K562 (cell line): ENCODE results near the gene SCARF2. TPM values are rescaled to one million over a fixed set of nuclear protein-coding genes. Genes with fewer than 3 reads are reported as not detected.

Experiments
- ATF7 ChIP-seq: fragments of 450-650 bp; IDR thresholded peaks from 2 replicates; pipeline ENCODE4 v1.7.1; 2014; ENCODE audit warnings: mild to moderate bottlenecking, moderate library complexity
- CBFA2T2 ChIP-seq: fragments of 450-650 bp; conservative IDR thresholded peaks from 2 replicates; pipeline ENCODE4 v1.6.1; 2017; ENCODE audit warnings: mild to moderate bottlenecking
- CBX1 ChIP-seq: sonication (generic); IDR thresholded peaks from 2 replicates; pipeline ENCODE4 v1.6.1; 2016; ENCODE audit warnings: antibody characterized with exemption, low read depth, mild to moderate bottlenecking
- CHCHD3 ChIP-seq: fragments of 250-450 bp; sonication (Bioruptor Pico); IDR thresholded peaks from 2 replicates; pipeline ENCODE4 v2.1.2; 2022; ENCODE audit warnings: mild to moderate bottlenecking
- E2F1 ChIP-seq: sonication (generic); formaldehyde crosslinking; IDR thresholded peaks from 2 replicates; pipeline ENCODE4 v1.8.1; 2023; ENCODE audit warnings: mild to moderate bottlenecking, missing genetic modification reagents, moderate library complexity
- HMBOX1 ChIP-seq: sonication (generic); IDR thresholded peaks from 2 replicates; pipeline ENCODE4 v1.6.1; 2016
- MCM7 ChIP-seq, 2 experiments: fragments of 450-650 bp; IDR thresholded peaks; 2 replicates each; pipeline ENCODE4 v1.6.1; 2016 to 2018
- MEF2D ChIP-seq: conservative IDR thresholded peaks from 2 replicates; pipeline ENCODE4 v1.6.1; 2016; ENCODE audit warnings: low read depth, missing genetic modification characterization, missing compliant biosample characterization
- MEIS2 ChIP-seq: fragments of 450-650 bp; IDR thresholded peaks from 2 replicates; pipeline ENCODE4 v1.6.1; 2014; ENCODE audit warnings: mild to moderate bottlenecking; ENCODE audit not compliant: partially characterized antibody
- NFIC ChIP-seq: fragments of 450-650 bp; IDR thresholded peaks from 2 replicates; pipeline ENCODE4 v1.6.1; 2017; ENCODE audit warnings: mild to moderate bottlenecking, inconsistent platforms
- OTX1 ChIP-seq: fragments of 450-650 bp; formaldehyde crosslinking; IDR thresholded peaks from 2 replicates; pipeline ENCODE4 v1.4.0; 2022; ENCODE audit warnings: mild to moderate bottlenecking
- PTBP1 ChIP-seq: fragments of 200-400 bp; formaldehyde crosslinking; IDR thresholded peaks from 2 replicates; pipeline ENCODE4 v1.6.1; 2017; ENCODE audit warnings: low read depth, low read length
- PTRF ChIP-seq: fragments of 450-650 bp; IDR thresholded peaks from 2 replicates; pipeline ENCODE4 v1.6.1; 2016; ENCODE audit warnings: mild to moderate bottlenecking, missing genetic modification characterization, missing compliant biosample characterization
- RFX1 ChIP-seq: fragments of 450-650 bp; IDR thresholded peaks from 2 replicates; pipeline ENCODE4 v1.6.1; 2016; ENCODE audit warnings: mild to moderate bottlenecking, moderate library complexity
- SETDB1 ChIP-seq: IDR thresholded peaks from one replicate; pipeline ENCODE4 v1.6.1; 2012; ENCODE audit warnings: low read length, control low read depth, inconsistent platforms
- SMAD3 ChIP-seq: fragments of 450-650 bp; formaldehyde crosslinking; conservative IDR thresholded peaks from 2 replicates; pipeline ENCODE4 v1.4.0; 2020; ENCODE audit warnings: mild to moderate bottlenecking
- SP2 ChIP-seq: IDR thresholded peaks from 2 replicates; pipeline ENCODE4 v1.6.1; 2011; ENCODE audit warnings: mild to moderate bottlenecking, low read depth, low read length, moderate library complexity; ENCODE audit not compliant: poor library complexity, severe bottlenecking; ENCODE audit errors: extremely low read depth
- TEAD4 ChIP-seq, 2 experiments: sonication (generic) in 1 of 2; formaldehyde crosslinking in 1 of 2; IDR thresholded peaks; 2 replicates each; pipeline versions ENCODE4 v1.6.1 to v1.8.0; 2012 to 2022; ENCODE audit warnings: borderline replicate concordance in 1 of 2, inconsistent platforms in 1 of 2, low read length in 1 of 2, mild to moderate bottlenecking in 1 of 2, missing genetic modification reagents in 1 of 2
- TFE3 ChIP-seq: fragments of 450-650 bp; formaldehyde crosslinking; IDR thresholded peaks from 2 replicates; pipeline ENCODE4 v1.4.0; 2020; ENCODE audit warnings: mild to moderate bottlenecking, mixed read lengths
- ZBTB17 ChIP-seq: fragments of 450-650 bp; formaldehyde crosslinking; IDR thresholded peaks from 2 replicates; pipeline ENCODE4 v1.4.0; 2020; ENCODE audit warnings: mild to moderate bottlenecking
- ZBTB34 ChIP-seq: fragments of 250-450 bp; sonication (Bioruptor Pico); IDR thresholded peaks from 2 replicates; pipeline ENCODE4 v1.8.0; 2021; ENCODE audit warnings: mild to moderate bottlenecking, moderate library complexity
- ZNF830 ChIP-seq: fragments of 250-450 bp; sonication (Bioruptor Pico); IDR thresholded peaks from 2 replicates; pipeline ENCODE4 v1.5.0; 2021; ENCODE audit warnings: mild to moderate bottlenecking
- polyA plus RNA-seq, 8 experiments: library from polyadenylated mRNA; depleted of rRNA in 4 of 8; stranded (reverse) in 5 of 8; unstranded in 3 of 8; fragments of >200 nt; fragmentation: Nextera tagmentation in 2 of 8; fragmentation: Illumina TruSeq in 1 of 8; extraction: Ambion mirVana in 2 of 8; extraction: Trizol in 1 of 8; gene quantifications; 2 replicates each; pipeline versions ENCODE4 v1.2.1 to v1.2.3, GENCODE V29; 2011 to 2014; ENCODE audit warnings: inconsistent platforms in 1 of 8, missing spikeins in 1 of 8
- total RNA-seq, 7 experiments: library from RNA; depleted of rRNA in 6 of 7; stranded (reverse); fragments of >200 nt in 6 of 7; fragmentation: Illumina TruSeq in 2 of 7; extraction: Trizol in 2 of 7; gene quantifications; 2 replicates each; pipeline versions ENCODE4 v1.2.1 to v1.2.3, GENCODE V29; 2011 to 2021; ENCODE audit warnings: low replicate concordance in 1 of 7

Gene SCARF2
- total and polyA plus RNA-seq, 9 of the 15 experiments (the other 6 are each of a cell fraction or from before 2014, with no cell fraction given) = 0.06 to 0.32 (median 0.21) TPM; not detected in 5

GRCh38 chr22:20412474-20413216, 25.0 kb downstream of the SCARF2 start (continued):
- TF ChIP-seq TEAD4 (IDR thresholded peaks at IDR 0.05; ENCODE audit: low read length) (peak; percentile 17; the same call in 1 of the 2 replicates), TEAD4 (CRISPR knock-in tag; IDR thresholded peaks at IDR 0.05; ENCODE audit: borderline replicate concordance) (peak; percentile 74; the same call in 1 of the 2 replicates), OTX1 (CRISPR knock-in tag) (peak; percentile 94; the same call in 1 of the 2 replicates), HMBOX1 (0 out of 2 replicates have a peak, but pooled peaks have one; percentile 36), ZBTB17 (CRISPR knock-in tag) (peak; percentile 56), SETDB1 (no peak), TFE3 (CRISPR knock-in tag) (no peak), CBFA2T2 (no peak), PTBP1 (no peak), SMAD3 (CRISPR knock-in tag) (no peak; the same call in 1 of the 2 replicates), CHCHD3 (CRISPR knock-in tag) (peak; percentile 62; the same call in 1 of the 2 replicates), RFX1 (no peak), CBX1 (no peak), MCM7 (IDR thresholded peaks at IDR 0.05) (no peak), ATF7 (0 out of 2 replicates have a peak, but pooled peaks have one; percentile 31), ZNF830 (CRISPR knock-in tag) (no peak), SP2 (no peak), E2F1 (CRISPR knock-in tag) (no peak), PTRF (tag) (no peak), MEIS2 (peak; percentile 68), ZBTB34 (CRISPR knock-in tag) (no peak), MEF2D (tag) (peak; percentile 36; the same call in 1 of the 2 replicates), NFIC (no peak)
